Measurements from ENCODE around the gene CCN6.

DNA sequence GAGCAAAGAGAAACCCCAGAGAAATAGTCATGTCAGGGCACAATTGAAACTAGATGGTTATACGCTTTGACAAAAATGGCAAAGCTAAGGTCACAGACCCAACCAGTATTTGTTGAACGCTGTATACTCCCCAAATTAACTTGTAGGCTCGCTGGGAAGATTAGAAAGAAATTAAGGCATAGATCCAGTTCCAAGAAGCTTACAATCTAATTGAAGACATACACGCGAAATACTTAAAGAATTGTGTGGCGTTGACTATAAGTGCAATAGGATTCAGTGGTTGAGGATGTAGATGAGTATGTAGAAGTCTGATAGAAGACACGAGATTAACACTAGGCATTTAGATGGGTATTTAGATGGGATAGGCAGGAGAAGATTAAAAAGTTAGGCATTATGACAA lies 34.0 kb downstream of the CCN6 start:
- TF ChIP-seq POLR2AphosphoS5 (IDR thresholded peaks at IDR 0.05; ENCODE audit: low read depth, low read length) (no peak), TAF1 (IDR thresholded peaks at IDR 0.05; ENCODE audit: borderline replicate concordance, low read depth, low read length) (no peak), POLR2A (IDR thresholded peaks at IDR 0.05; ENCODE audit: low read depth, low read length) (no peak)

Measured in GM12892 (cell line).